Chondrocyte (in vitro differentiated cells): ENCODE measurements around the gene APBB2. TPM values are rescaled to one million over a fixed set of nuclear protein-coding genes. Genes with fewer than 3 reads are reported as not detected.
A peak's percentile ranks its signal among the peaks of the same experiment; 100 is the strongest.

Experiments used
- DNase-seq: peaks from one replicate; pipeline ENCODE4 v3.0.0; 2021; ENCODE audit warnings: mixed read lengths, low spot score
- H3K27ac Mint-ChIP-seq: one replicate; pipeline ENCODE4 v1.8.0; 2021; ENCODE audit warnings: mild to moderate bottlenecking, moderate library complexity, mixed read lengths; ENCODE audit not compliant: unreplicated experiment
- H3K27me3 Mint-ChIP-seq: 2 replicates; pipeline ENCODE4 v1.8.0; 2021; ENCODE audit warnings: low read depth, mixed read lengths
- H3K36me3 Mint-ChIP-seq: 2 replicates; pipeline ENCODE4 v1.8.0; 2021; ENCODE audit warnings: low read depth, mixed read lengths
- H3K4me1 Mint-ChIP-seq: 2 replicates; pipeline ENCODE4 v1.8.0; 2021; ENCODE audit warnings: low read depth, mild to moderate bottlenecking, mixed read lengths
- H3K4me3 Mint-ChIP-seq: one replicate; pipeline ENCODE4 v1.8.0; 2021; ENCODE audit warnings: mild to moderate bottlenecking, moderate library complexity, mixed read lengths; ENCODE audit not compliant: unreplicated experiment
- H3K9me3 Mint-ChIP-seq: 2 replicates; pipeline ENCODE4 v1.8.0; 2021; ENCODE audit warnings: low read depth, mixed read lengths
- total RNA-seq: library from RNA; stranded (reverse); gene quantifications from 3 replicates; pipeline ENCODE4 v1.2.1, GENCODE V29; 2021
- TF ChIP-seq, protein P1 (sequence below): fragments of 200-600 bp; sonication (generic); IDR thresholded peaks from 2 replicates; pipeline ENCODE4 v1.5.0; 2021; ENCODE audit warnings: antibody characterized with exemption, mild to moderate bottlenecking, moderate library complexity

APBB2 gene
- total RNA-seq, 1 donor from 2014 or later = 119 TPM

GRCh38 chr4:40840985-40841571 is 373.3 kb downstream of the APBB2 start:
- DNase-seq = no peak
- peak overlapping the region; percentile 39 for H3K4me3 Mint-ChIP-seq
- TF ChIP-seq, protein P1, sequence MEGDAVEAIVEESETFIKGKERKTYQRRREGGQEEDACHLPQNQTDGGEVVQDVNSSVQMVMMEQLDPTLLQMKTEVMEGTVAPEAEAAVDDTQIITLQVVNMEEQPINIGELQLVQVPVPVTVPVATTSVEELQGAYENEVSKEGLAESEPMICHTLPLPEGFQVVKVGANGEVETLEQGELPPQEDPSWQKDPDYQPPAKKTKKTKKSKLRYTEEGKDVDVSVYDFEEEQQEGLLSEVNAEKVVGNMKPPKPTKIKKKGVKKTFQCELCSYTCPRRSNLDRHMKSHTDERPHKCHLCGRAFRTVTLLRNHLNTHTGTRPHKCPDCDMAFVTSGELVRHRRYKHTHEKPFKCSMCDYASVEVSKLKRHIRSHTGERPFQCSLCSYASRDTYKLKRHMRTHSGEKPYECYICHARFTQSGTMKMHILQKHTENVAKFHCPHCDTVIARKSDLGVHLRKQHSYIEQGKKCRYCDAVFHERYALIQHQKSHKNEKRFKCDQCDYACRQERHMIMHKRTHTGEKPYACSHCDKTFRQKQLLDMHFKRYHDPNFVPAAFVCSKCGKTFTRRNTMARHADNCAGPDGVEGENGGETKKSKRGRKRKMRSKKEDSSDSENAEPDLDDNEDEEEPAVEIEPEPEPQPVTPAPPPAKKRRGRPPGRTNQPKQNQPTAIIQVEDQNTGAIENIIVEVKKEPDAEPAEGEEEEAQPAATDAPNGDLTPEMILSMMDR = peak; percentile 84
- H3K27ac Mint-ChIP-seq = peak overlapping the region; percentile 89
- H3K4me1 Mint-ChIP-seq = peaks cover 16% of the 10 kb centered on the region
- H3K27me3 Mint-ChIP-seq = no peaks in the 10 kb centered on the region
- no peaks in the 10 kb centered on the region for H3K9me3 Mint-ChIP-seq
- peaks cover 14% of the 10 kb centered on the region for H3K36me3 Mint-ChIP-seq

DNA sequence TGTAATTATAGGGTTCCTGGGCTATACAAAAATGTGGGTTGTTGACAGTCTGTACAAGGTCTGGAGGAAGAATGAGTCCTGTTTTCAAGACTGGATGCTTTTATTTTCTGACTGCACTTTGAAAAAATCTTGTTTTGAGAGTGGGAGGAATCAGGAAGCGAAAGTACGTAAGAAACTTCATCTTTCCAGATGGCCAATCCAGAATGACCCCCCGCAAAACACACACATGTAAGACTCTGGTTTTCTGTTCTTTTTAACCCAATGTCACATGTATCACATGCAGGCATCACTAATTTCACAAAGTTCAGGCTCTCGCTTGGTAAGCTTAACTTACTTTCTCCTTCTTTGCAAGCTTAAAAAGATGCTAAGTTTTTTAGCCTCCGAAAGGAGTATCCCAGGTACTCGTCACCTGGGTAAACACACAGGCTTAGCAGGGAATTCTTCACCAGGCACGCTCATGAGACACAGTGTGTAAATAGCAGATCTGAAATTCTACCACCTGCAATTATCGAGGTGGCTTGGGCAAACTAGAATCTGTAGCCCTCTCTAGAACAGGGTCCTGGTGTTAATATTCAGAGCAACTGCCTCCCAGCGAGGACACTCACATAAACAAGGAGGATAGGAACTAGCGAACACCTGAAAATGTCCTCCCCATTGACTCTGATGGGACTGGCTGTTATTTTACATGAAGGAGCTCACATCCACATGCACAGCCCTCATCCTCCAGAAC is 373.9 kb downstream of the APBB2 start:
- peaks cover 18% of the 10 kb centered on the region for H3K36me3 Mint-ChIP-seq

GRCh38 chr4:40838742-40839141 is 375.6 kb downstream of the APBB2 start:
- no peak for DNase-seq
- H3K27me3 Mint-ChIP-seq = no peaks in the 10 kb centered on the region
- no peaks in the 10 kb centered on the region for H3K9me3 Mint-ChIP-seq
- H3K36me3 Mint-ChIP-seq = peaks cover 24% of the 10 kb centered on the region
- H3K4me3 Mint-ChIP-seq = no peak overlapping the region
- peaks cover 6% of the 10 kb centered on the region for H3K4me1 Mint-ChIP-seq
- TF ChIP-seq, protein P1 = peak; percentile 38
- H3K27ac Mint-ChIP-seq = no peak overlapping the region

More for the DNA sequence above, 373.9 kb downstream of the APBB2 start:
- Mint-ChIP-seq H3K4me3 (no peak overlapping the region), H3K27me3 (no peaks in the 10 kb centered on the region), H3K9me3 (no peaks in the 10 kb centered on the region), H3K4me1 (peaks cover 13% of the 10 kb centered on the region), H3K27ac (peak overlapping the region; percentile 89)
- no peak for DNase-seq
- TF ChIP-seq, protein P1 = no peak

DNA sequence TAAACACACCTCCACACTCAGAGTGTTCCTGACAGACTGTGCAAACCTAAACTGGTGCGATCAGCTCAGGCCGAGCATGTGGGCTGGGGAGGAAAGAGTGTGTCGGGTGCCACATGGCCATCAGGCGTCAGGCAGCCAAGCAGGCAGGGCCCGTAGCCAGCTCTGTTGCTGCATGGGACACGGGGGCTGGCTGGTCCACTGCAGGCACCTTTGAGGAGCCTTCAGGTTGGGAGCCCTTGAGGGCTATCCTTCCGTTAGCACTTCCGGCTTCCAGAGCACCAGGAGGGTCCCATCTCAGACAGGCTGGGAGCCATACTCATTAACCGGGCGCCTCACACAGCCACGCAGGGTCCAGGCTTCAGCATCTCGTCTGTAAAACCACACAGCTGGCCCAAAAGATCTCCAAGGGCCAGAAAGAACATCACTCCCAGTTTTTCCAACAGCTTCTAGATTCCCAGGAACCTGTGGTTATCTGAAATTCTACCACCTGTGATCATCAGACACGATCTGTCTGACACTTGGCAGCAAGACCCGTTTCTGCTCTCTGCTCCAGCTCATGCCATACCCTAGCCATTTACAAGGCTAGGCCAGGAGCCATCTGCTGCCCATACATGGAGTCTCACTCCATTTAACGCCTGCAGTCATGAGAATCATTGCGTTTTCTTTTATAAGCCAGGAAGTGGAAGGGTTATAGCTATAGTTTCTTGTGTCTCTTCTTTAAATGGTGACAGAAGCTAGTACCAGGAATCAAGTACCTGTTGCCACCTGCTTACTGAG is 377.1 kb downstream of the APBB2 start:
- H3K36me3 Mint-ChIP-seq = peaks cover 31% of the 10 kb centered on the region
- H3K9me3 Mint-ChIP-seq = no peaks in the 10 kb centered on the region
- H3K27me3 Mint-ChIP-seq = no peaks in the 10 kb centered on the region
- H3K4me3 Mint-ChIP-seq = no peak overlapping the region
- TF ChIP-seq, protein P1 = no peak
- DNase-seq = no peak
- no peak overlapping the region for H3K27ac Mint-ChIP-seq
- H3K4me1 Mint-ChIP-seq = peaks cover 6% of the 10 kb centered on the region

DNA sequence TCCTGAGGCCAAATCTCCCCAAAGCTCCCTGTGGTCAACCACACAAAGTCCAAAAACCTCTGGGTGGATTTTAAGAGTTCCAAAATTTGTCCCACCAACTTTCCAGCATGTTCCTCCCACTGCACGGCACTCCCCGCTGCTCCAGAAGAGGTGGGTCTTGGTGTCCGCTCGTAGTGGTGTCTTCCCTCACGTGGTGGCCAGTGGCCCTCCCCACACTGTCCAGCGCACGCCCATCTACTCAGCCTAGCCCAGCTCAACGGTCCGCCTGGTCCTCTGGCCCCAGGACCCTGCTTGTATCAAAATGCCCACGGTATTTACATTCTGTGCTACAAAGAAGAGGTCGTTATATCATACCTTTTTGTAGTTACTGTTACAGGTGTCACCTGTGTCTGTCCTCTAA is 381.1 kb downstream of the APBB2 start:
- Mint-ChIP-seq H3K4me1 (peaks cover 3% of the 10 kb centered on the region), H3K27me3 (no peaks in the 10 kb centered on the region), H3K4me3 (no peak overlapping the region), H3K36me3 (peaks cover 36% of the 10 kb centered on the region), H3K9me3 (no peaks in the 10 kb centered on the region), H3K27ac (no peak overlapping the region)
- TF ChIP-seq, protein P1 = no peak
- no peak for DNase-seq
